T47D (cell line): ENCODE data around the gene MYO1D.

Experiments
- DNase-seq, 2 experiments: peaks; one replicate each; pipeline versions ENCODE4 v3.0.0 to v3.0.0-alpha.2; 2011 to 2012; ENCODE audit warnings: low read depth in 1 of 2, low spot score in 1 of 2
- JUND ChIP-seq: IDR thresholded peaks from 2 replicates; pipeline ENCODE4 v1.6.1; 2012; ENCODE audit warnings: low read depth
- in situ Hi-C: cut with HindIII; loops from 2 replicates; pipeline ENCODE4 v1.10.0; 2016; ENCODE audit warnings: low sequenced_read_pairs, low pct_unique_long_range_greater_than_20kb

Gene MYO1D

DNA sequence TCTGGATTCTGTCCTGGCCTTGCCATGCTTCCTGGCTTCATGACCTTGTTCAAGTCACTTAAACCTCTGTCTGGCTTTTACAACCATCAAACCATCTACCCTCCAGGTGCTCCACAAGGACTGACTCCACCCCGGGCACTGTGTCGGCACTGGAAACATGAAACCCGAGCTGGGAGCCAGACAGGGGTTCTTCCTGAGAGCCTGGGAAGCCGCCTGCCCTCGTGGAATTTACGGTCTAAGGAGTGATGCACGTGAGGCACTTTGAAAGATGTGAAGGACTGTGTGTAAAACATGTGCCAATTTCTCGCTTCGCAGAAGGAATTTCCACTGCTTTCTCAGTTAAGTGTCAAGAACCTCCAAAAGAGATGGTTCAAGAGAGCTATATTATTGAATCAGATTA, 378.5 kb downstream of the MYO1D start:
- in situ Hi-C loops: no loop called here
- DNase-seq: peak in 1 of 2 experiments; percentile 47
- no peak for TF ChIP-seq JUND

DNA sequence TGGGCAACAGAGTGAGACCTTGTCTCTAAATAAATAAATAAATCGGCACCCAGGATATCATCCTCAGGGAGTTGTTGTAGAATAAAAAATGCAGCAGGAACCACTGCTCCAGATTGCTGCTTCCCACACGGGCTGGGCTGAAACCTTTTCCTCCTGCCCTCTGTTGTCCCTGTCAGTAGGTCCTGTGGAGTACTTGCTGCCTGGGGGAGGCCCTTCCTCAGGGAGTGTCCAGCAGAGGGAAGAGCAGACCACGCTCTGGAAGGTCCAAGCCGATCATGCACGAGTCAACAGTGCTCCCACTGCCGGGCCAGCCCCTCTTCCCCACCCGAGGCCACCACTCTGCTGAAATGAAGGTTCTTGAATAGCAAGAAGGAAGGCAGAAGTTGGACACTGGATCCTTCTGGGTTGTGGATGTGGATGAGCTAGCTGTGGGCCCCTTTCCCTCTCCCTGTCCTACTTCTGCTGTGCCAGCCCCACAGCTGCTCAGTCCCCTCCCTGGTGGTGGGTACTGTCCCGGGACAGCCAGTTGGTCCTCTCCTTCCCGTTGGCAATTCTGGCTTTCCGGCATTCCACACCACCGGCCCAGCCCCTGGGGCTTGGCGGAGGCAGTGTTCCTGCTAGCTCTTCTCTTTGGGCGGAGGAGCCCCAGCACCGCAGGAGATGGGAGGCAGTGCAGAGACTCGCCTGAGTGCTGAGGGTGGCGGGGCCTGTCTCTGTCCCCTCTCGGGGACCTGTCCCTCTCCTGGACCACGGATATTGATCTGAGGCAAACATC, 379.3 kb downstream of the MYO1D start:
- in situ Hi-C loops: no loop called here
- no peak for TF ChIP-seq JUND
- peak; percentile 51 to 72 for DNase-seq

- in situ Hi-C loops: no loop called here
These were observed 380.4 kb downstream of the MYO1D start for GRCh38 chr17:32496395-32497073.

DNA sequence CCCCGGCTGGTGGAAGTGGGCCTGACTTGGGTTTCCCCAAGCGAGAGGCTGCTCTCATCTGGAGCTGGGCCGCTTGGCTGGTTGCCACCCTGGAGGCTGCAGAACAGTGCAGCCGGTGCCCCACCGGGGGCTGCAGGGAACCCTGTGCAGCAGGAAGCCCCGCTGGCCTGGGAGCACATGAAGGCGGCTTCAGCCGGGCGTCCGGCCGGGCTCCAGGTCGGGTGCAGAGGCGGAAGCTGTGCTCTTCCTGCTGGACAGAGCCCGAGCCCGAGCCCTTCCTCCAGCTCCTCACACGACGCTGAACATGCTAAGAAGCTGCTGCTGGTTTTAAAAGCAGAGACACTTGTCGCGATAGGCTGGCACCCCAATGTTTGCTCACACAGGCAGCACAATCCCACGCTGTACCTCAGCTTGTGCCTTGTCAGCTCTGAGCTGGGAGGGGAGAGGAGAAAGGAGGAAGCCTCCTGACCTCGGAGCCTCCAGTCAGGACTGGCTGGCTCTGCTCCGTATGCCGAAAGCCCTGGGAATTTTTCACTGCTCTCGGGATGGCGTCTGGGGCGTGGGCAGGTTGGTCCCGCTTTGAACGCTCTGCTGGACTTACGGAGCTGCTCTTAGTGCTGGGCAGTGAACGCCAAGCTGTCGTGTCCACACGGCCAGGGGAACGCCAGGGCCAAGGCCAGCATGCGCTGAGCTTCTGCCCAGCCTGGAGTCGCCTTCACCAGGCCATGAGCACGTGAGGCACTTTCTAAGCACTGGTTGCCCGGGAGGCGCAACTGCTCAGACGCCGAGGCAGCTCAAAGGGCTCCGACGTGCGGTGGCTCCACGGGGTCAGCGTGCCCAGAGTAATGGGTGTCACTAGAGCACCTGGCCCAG, 381.3 kb downstream of the MYO1D start:
- DNase-seq: no peak
- TF ChIP-seq JUND: no peak
- in situ Hi-C loops: no loop called here

More at GRCh38 chr17:32496395-32497073, 380.4 kb downstream of the MYO1D start:
- no peak for DNase-seq
- no peak for TF ChIP-seq JUND

DNA sequence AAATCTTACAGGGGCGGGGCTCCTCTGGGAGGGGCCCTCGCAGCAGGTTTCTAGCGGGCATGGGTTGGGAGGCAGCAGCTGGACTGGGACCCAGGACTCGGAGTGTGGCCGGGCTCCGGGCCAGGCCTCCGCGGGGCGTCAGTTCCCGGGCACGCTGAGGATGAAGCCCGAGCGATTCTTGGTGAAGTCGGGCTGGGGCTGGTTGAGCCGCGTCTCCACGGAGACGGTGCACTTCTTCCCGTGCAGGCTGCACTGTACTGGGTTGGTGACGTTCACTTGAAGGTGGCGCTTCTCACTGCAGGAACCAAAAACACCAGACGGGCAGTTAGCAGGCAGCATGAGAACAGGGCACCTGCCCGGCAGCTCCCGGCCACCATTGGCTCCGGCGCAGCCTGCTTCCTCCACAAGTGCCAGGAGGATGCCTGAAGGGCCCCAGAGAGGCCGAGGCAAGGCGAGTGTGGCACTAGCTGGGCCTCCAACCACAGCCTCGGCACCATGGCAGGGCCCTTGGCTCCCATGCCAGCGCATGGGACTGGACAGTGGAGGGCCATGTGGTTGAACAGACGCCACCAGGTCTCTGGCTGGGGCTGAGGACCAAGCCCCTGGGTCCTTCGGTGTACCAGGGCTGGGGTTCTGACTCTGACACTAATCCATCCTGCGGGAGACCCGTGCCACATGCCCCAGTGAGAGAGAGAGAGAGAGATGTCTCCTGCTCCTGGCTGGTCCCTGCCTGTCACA, 382.1 kb downstream of the MYO1D start:
- DNase-seq: no peak
- TF ChIP-seq JUND: no peak
- in situ Hi-C loops: no loop called here

- TF ChIP-seq JUND: no peak
- in situ Hi-C loops: no loop called here
- no peak for DNase-seq
These were observed 382.9 kb downstream of the MYO1D start for GRCh38 chr17:32493976-32494513.

DNA sequence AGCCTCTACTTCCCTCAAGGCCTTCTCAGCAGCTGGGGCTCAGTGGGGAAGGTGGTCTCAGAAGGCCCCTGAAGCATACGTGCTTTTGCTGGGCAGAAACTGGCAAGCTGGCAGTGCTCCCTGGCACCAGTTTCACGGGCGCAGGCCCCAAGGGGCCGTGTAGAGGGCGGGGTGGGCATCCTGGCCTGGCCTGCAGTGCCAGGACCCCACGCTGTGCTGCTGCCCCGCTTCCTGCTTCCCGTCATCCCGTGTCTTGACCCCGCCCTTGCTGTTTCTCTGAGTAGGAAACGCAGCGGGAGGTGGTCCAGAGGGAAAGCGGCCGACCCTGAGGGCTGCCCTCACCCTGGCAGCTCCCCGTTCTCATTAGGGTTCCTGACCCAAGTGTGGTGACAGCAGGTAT, 383.4 kb downstream of the MYO1D start:
- in situ Hi-C loops: no loop called here
- no peak for TF ChIP-seq JUND
- no peak for DNase-seq

GRCh38 chr17:32492648-32493289, 384.2 kb downstream of the MYO1D start:
- in situ Hi-C loops: no loop called here
- TF ChIP-seq JUND: no peak
- DNase-seq: no peak

- TF ChIP-seq JUND: no peak
- DNase-seq: no peak
- in situ Hi-C loops: no loop called here
These were observed 384.7 kb downstream of the MYO1D start for GRCh38 chr17:32492264-32492589.

GRCh38 chr17:32491371-32492263, 385.3 kb downstream of the MYO1D start:
- DNase-seq: no peak
- TF ChIP-seq JUND: no peak
- in situ Hi-C loops: no loop called here

DNA sequence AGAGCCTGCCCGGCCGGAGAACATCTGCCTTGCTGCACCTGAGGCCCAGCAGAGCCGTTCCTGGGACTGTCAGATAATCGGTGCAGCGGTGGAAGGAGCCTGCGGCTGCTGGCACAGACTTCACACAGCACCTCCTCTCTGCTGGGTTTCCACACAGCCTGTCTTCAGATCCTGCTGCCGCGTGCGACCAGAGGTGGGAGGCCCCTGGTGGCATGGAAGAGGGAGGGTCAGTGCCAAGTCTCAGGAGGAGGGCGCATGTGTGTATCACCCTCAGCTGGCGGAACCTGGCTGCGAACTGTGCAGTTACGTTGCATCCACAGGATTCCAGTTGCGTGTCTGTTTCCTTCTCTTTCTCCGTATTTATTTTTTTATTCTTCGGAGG, 386.8 kb downstream of the MYO1D start:
- in situ Hi-C loops: no loop called here

More for the DNA sequence above, 386.8 kb downstream of the MYO1D start:
- TF ChIP-seq JUND: no peak
- DNase-seq: no peak
